HG02885 (cell line): ENCODE measurements around the gene LPAR4.
"Not testable (repeated sequence)": the region's sequence is repeated elsewhere in the genome, so short reads cannot be mapped to it uniquely, and the experiment has no call there.

Source experiments
- ATAC-seq: cut with Tn5 transposase; IDR thresholded peaks from one replicate; pipeline ENCODE4 v1.9.1; 2021; ENCODE audit warnings: mild to moderate bottlenecking; ENCODE audit not compliant: unreplicated experiment, poor library complexity

Gene LPAR4

GRCh38 chrX:78747489-78747888 is at the start of gene LPAR4:
LPAR4 (plus strand) TSS chrX:78747720; CDS start chrX:78754870, 7,150 bp downstream.
- ATAC-seq = no peak

- no peak for ATAC-seq
Observed at GRCh38 chrX:78706071-78706470, 41.4 kb upstream of the LPAR4 start.

- no peak for ATAC-seq
Observed at GRCh38 chrX:78708262-78708661, 39.3 kb upstream of the LPAR4 start.

GRCh38 chrX:78708816-78709215 is 38.7 kb upstream of the LPAR4 start:
- no peak for ATAC-seq

GRCh38 chrX:78710171-78710570 is 37.3 kb upstream of the LPAR4 start:
- no peak for ATAC-seq

- no peak for ATAC-seq
Observed at GRCh38 chrX:78712336-78712735, 35.2 kb upstream of the LPAR4 start.

- ATAC-seq = no peak
Observed at GRCh38 chrX:78725287-78725686, 22.2 kb upstream of the LPAR4 start.

- ATAC-seq = no peak
Observed at GRCh38 chrX:78746496-78746895, 1.0 kb upstream of the LPAR4 start.

- ATAC-seq = no peak
Observed at GRCh38 chrX:78747971-78748370, 451 bp downstream of the LPAR4 start.

GRCh38 chrX:78748846-78749245 is 1.3 kb downstream of the LPAR4 start:
- no peak for ATAC-seq

- no peak for ATAC-seq
Observed at GRCh38 chrX:78753571-78753970, 6.1 kb downstream of the LPAR4 start.

- ATAC-seq = peak; percentile 97
Observed at GRCh38 chrX:78754917-78755316, 7.4 kb downstream of the LPAR4 start.

- no peak for ATAC-seq
Observed at GRCh38 chrX:78759081-78759480, 11.6 kb downstream of the LPAR4 start.

GRCh38 chrX:78769101-78769755 is 21.7 kb downstream of the LPAR4 start:
- ATAC-seq = no peak

GRCh38 chrX:78769946-78770345 is 22.4 kb downstream of the LPAR4 start:
- ATAC-seq = no peak

- no peak for ATAC-seq
Observed at GRCh38 chrX:78796916-78797315, 49.4 kb downstream of the LPAR4 start.

GRCh38 chrX:78800114-78800513 is 52.6 kb downstream of the LPAR4 start:
- ATAC-seq = no peak

GRCh38 chrX:78800694-78801093 is 53.2 kb downstream of the LPAR4 start:
- no peak for ATAC-seq

GRCh38 chrX:78801522-78801921 is 54.0 kb downstream of the LPAR4 start:
- no peak for ATAC-seq

- ATAC-seq = not testable (repeated sequence)
Observed at GRCh38 chrX:78802526-78802925, 55.0 kb downstream of the LPAR4 start.
